Neural progenitor cell (in vitro differentiated cells): ENCODE measurements around the gene AP3S2. TPM values are rescaled to one million over a fixed set of nuclear protein-coding genes. Genes with fewer than 3 reads are reported as not detected.
A peak's percentile ranks its signal among the peaks of the same experiment; 100 is the strongest.

ENCODE experiments used
- DNase-seq: peaks from one replicate; pipeline ENCODE4 v3.0.0-alpha.2; 2016; ENCODE audit warnings: low spot score
- H2AFZ ChIP-seq: fragments of 200-600 bp; sonication (generic); replicated peaks from 2 replicates; pipeline ENCODE4 v1.6.1; 2016; ENCODE audit warnings: antibody characterized with exemption
- H3F3A ChIP-seq: fragments of 200-600 bp; sonication (generic); 2 replicates; pipeline ENCODE4 v1.6.1; 2016; ENCODE audit warnings: antibody characterized with exemption, low read depth
- H3K27ac ChIP-seq: fragments of 200-600 bp; sonication (generic); 2 replicates; pipeline ENCODE4 v1.5.1; 2016; ENCODE audit warnings: mild to moderate bottlenecking
- H3K27me3 ChIP-seq: fragments of 200-600 bp; sonication (generic); 2 replicates; pipeline ENCODE4 v1.6.1; 2016; ENCODE audit warnings: mild to moderate bottlenecking, moderate library complexity
- H3K36me3 ChIP-seq: fragments of 200-600 bp; sonication (generic); 2 replicates; pipeline ENCODE4 v1.5.1; 2016
- H3K4me1 ChIP-seq: fragments of 200-600 bp; sonication (generic); 2 replicates; pipeline ENCODE4 v1.6.1; 2016; ENCODE audit warnings: mixed run types
- H3K4me2 ChIP-seq: fragments of 200-600 bp; sonication (generic); 2 replicates; pipeline ENCODE4 v1.6.1; 2016
- H3K4me3 ChIP-seq: fragments of 200-600 bp; sonication (generic); 2 replicates; pipeline ENCODE4 v1.5.1; 2016
- H3K79me2 ChIP-seq: fragments of 200-600 bp; sonication (generic); 2 replicates; pipeline ENCODE4 v1.6.1; 2016; ENCODE audit warnings: low read depth
- H3K9ac ChIP-seq: fragments of 200-600 bp; sonication (generic); 2 replicates; pipeline ENCODE4 v1.6.1; 2016
- H3K9me3 ChIP-seq: fragments of 200-600 bp; sonication (generic); 2 replicates; pipeline ENCODE4 v1.5.1; 2016; ENCODE audit warnings: low read depth
- H4K20me1 ChIP-seq: fragments of 200-600 bp; sonication (generic); 2 replicates; pipeline ENCODE4 v1.6.1; 2016; ENCODE audit warnings: low read depth
- H3K27ac Mint-ChIP-seq: 3 replicates; pipeline ENCODE4 v1.8.0; 2021; ENCODE audit warnings: mixed read lengths
- H3K27me3 Mint-ChIP-seq: 2 replicates; pipeline ENCODE4 v1.8.0; 2022; ENCODE audit warnings: low read depth, mild to moderate bottlenecking, inconsistent platforms, moderate library complexity, mixed read lengths; ENCODE audit not compliant: insufficient read depth
- H3K36me3 Mint-ChIP-seq: 3 replicates; pipeline ENCODE4 v1.8.0; 2021; ENCODE audit warnings: mixed read lengths
- H3K4me1 Mint-ChIP-seq: 3 replicates; pipeline ENCODE4 v1.8.0; 2021; ENCODE audit warnings: mixed read lengths
- H3K4me3 Mint-ChIP-seq: 3 replicates; pipeline ENCODE4 v1.8.0; 2021; ENCODE audit warnings: mild to moderate bottlenecking, moderate library complexity, mixed read lengths
- H3K9me3 Mint-ChIP-seq: 3 replicates; pipeline ENCODE4 v1.8.0; 2020; ENCODE audit warnings: mixed read lengths
- EZH2 ChIP-seq: fragments of 200-600 bp; sonication (generic); IDR thresholded peaks from 2 replicates; pipeline ENCODE4 v1.6.1; 2017; ENCODE audit warnings: antibody characterized with exemption, mild to moderate bottlenecking, moderate library complexity
- EZH2phosphoT487 ChIP-seq: fragments of 200-600 bp; sonication (generic); IDR thresholded peaks from 2 replicates; pipeline ENCODE4 v1.6.1; 2017; ENCODE audit warnings: antibody characterized with exemption
- total RNA-seq: library from RNA; depleted of rRNA; stranded (reverse); fragments of >200 nt; gene quantifications from 2 replicates; pipeline ENCODE4 v1.2.3, GENCODE V29; 2015; ENCODE audit warnings: low replicate concordance
- TF ChIP-seq, protein P1 (sequence below): fragments of 200-600 bp; sonication (generic); IDR thresholded peaks from 2 replicates; pipeline ENCODE4 v1.5.1; 2017; ENCODE audit warnings: antibody characterized with exemption, mild to moderate bottlenecking

Gene AP3S2
- total RNA-seq, 1 donor from 2014 or later, result 75.3 TPM

DNA sequence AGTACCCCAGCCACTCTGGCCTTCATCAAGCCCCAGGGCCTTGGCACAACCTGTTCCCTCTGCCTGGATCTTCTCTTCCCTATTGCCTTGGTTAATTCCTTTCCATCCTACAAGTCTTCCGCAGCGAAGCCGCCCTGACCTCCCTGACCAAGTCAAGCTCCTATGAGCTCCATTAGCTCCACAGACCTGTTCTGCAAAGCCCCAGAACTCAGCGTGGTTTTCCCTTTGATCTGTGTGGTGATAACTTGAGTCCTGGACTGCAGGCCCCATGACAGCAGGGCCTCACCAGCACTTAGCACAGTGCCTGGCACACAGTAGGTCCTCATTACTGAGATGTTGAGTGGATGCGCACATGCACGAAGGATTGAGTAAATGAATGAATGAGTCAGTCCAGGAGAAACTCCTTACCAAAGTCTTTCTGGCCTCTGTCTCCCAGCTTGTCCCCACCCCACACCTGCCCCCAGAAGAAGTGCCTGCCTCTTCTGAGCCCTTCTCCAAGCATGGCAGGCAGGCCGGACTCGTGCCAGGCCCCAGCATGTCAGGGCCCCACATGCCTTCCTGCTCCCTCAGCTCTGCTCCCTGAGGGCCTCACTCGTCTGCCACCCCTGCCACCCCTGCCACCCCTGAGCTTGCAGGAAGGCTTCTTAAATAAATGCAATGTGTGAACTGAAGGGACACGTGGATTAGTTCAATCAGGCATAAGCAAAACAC, 85.5 kb downstream of the AP3S2 start:
- H4K20me1 ChIP-seq, result no peaks in the 10 kb centered on the region
- H3K79me2 ChIP-seq, result no peaks in the 10 kb centered on the region

DNA sequence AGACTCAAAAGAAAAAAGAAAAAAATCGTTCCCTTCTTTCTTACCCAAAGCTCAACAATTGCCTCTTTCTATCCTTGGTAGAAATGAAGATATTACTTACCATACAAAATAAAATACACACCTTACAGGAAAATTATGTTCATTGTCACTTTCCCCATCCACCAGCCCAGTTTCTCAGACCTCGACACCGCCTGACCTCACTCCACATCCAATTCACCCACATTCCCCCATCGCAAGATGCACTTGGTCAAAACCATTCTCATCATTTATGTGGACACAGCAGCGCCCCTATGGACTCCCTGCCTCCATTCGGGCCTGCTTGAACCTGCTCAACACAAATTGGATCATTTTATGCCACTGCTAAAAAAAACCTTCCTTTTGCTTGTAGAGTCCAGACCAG, 86.1 kb downstream of the AP3S2 start:
- Mint-ChIP-seq H3K9me3 (no peaks in the 10 kb centered on the region), H3K27ac (peak overlapping the region; percentile 40), H3K36me3 (no peaks in the 10 kb centered on the region), H3K4me1 (peaks cover 21% of the 10 kb centered on the region), H3K27me3 (peaks cover 13% of the 10 kb centered on the region), H3K4me3 (no peak overlapping the region)
- no peaks in the 10 kb centered on the region for H3K27me3 ChIP-seq
- no peaks in the 10 kb centered on the region for H3K79me2 ChIP-seq
- no peak overlapping the region for H2AFZ ChIP-seq
- no peaks in the 10 kb centered on the region for H4K20me1 ChIP-seq
- H3K9ac ChIP-seq, result no peak overlapping the region
- no peak for TF ChIP-seq EZH2phosphoT487
- TF ChIP-seq, protein P1, sequence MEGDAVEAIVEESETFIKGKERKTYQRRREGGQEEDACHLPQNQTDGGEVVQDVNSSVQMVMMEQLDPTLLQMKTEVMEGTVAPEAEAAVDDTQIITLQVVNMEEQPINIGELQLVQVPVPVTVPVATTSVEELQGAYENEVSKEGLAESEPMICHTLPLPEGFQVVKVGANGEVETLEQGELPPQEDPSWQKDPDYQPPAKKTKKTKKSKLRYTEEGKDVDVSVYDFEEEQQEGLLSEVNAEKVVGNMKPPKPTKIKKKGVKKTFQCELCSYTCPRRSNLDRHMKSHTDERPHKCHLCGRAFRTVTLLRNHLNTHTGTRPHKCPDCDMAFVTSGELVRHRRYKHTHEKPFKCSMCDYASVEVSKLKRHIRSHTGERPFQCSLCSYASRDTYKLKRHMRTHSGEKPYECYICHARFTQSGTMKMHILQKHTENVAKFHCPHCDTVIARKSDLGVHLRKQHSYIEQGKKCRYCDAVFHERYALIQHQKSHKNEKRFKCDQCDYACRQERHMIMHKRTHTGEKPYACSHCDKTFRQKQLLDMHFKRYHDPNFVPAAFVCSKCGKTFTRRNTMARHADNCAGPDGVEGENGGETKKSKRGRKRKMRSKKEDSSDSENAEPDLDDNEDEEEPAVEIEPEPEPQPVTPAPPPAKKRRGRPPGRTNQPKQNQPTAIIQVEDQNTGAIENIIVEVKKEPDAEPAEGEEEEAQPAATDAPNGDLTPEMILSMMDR, result no peak
- TF ChIP-seq EZH2, result no peak
- no peak overlapping the region for H3K4me3 ChIP-seq
- H3K27ac ChIP-seq, result no peak overlapping the region
- no peaks in the 10 kb centered on the region for H3K9me3 ChIP-seq
- peaks cover 6% of the 10 kb centered on the region for H3F3A ChIP-seq
- H3K36me3 ChIP-seq, result no peaks in the 10 kb centered on the region
- H3K4me2 ChIP-seq, result no peak overlapping the region
- DNase-seq, result no peak
- peaks cover 12% of the 10 kb centered on the region for H3K4me1 ChIP-seq

More for the DNA sequence above, 85.5 kb downstream of the AP3S2 start:
- Histone ChIP-seq H3K4me1 (peaks cover 12% of the 10 kb centered on the region), H3K4me2 (peak overlapping the region; percentile 57), H2AFZ (no peak overlapping the region), H3K27me3 (peaks cover 3% of the 10 kb centered on the region), H3K27ac (no peak overlapping the region), H3K4me3 (no peak overlapping the region), H3K36me3 (no peaks in the 10 kb centered on the region), H3F3A (peaks cover 6% of the 10 kb centered on the region), H3K9me3 (no peaks in the 10 kb centered on the region), H3K9ac (no peak overlapping the region)
- DNase-seq, result peak; percentile 4
- no peaks in the 10 kb centered on the region for H3K36me3 Mint-ChIP-seq
- peak overlapping the region; percentile 40 for H3K27ac Mint-ChIP-seq
- H3K4me3 Mint-ChIP-seq, result peak overlapping the region; percentile 46
- no peaks in the 10 kb centered on the region for H3K9me3 Mint-ChIP-seq
- TF ChIP-seq, protein P1, result no peak
- TF ChIP-seq EZH2 (no peak), EZH2phosphoT487 (no peak)
- peaks cover 15% of the 10 kb centered on the region for H3K27me3 Mint-ChIP-seq
- H3K4me1 Mint-ChIP-seq, result peaks cover 21% of the 10 kb centered on the region

DNA sequence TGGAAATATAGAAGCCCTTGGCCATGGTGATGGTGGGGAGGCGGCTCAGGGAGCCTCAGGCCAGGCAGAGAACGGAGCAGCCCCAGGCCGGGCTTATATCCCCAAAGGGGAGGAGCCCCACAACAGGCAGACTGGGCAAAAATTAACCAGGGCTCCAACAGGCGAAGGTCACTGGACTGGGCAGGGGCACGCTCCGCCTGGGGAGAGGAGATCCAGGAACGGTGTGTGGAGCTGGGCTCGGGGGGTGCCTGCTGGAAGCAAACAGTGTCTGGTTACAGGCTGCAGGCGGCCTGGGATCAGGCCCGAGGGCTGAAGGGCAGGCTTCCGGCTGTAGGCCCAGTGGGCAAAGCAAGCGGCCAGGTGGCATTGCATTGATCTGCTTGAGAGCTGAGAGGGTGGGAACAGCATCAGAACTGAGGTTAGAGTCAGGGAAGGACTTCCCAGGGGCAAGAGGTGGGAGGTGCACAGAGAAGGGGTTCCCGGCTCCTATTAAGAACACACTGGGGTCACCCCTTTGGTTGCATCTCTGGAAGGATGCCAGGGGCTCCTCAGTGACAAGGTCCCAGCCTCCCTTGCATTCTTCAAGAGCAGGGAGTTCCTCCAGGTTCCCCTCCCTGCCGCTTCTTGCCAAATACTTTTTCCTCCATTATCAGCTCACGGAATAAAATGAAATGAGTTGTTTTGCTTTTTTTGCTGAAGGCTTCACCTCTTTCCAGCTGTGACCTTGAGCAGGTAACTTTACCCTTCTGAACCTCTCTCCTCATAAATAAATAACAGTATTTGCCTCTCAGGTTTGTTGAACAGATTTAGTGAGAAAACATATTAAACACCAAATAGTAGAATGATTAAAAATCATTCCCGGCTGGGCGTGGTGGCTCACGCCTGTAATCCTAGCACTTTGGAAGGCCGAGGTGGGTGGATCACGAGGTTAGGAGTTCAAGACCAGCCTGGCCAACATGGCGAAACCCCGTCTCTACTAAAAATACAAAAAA, 86.9 kb downstream of the AP3S2 start:
- H3K4me3 Mint-ChIP-seq, result no peak overlapping the region
- DNase-seq, result peak; percentile 37
- H3K27ac Mint-ChIP-seq, result no peak overlapping the region
- no peak overlapping the region for H2AFZ ChIP-seq
- no peaks in the 10 kb centered on the region for H3K79me2 ChIP-seq
- H3K9ac ChIP-seq, result no peak overlapping the region
- no peaks in the 10 kb centered on the region for H3K36me3 ChIP-seq
- H3K4me1 Mint-ChIP-seq, result peaks cover 26% of the 10 kb centered on the region
- H3K4me2 ChIP-seq, result no peak overlapping the region
- H3K27me3 ChIP-seq, result no peaks in the 10 kb centered on the region
- H4K20me1 ChIP-seq, result no peaks in the 10 kb centered on the region
- no peak overlapping the region for H3K4me3 ChIP-seq
- no peaks in the 10 kb centered on the region for H3K36me3 Mint-ChIP-seq
- H3K9me3 Mint-ChIP-seq, result no peaks in the 10 kb centered on the region
- peaks cover 6% of the 10 kb centered on the region for H3F3A ChIP-seq
- no peak overlapping the region for H3K27ac ChIP-seq
- H3K4me1 ChIP-seq, result peaks cover 12% of the 10 kb centered on the region
- peaks cover 11% of the 10 kb centered on the region for H3K27me3 Mint-ChIP-seq
- TF ChIP-seq, protein P1, result no peak
- TF ChIP-seq EZH2, result no peak
- no peak for TF ChIP-seq EZH2phosphoT487
- no peaks in the 10 kb centered on the region for H3K9me3 ChIP-seq
